ENCODE measurements around the gene RCN2.
A peak's percentile ranks its signal among the peaks of the same experiment; 100 is the strongest.

Gene RCN2

GRCh38 chr15:76999996-77000395, 68.4 kb downstream of the RCN2 start:
- no peaks in the 10 kb centered on the region for H3K9me3 ChIP-seq
- H3K36me3 ChIP-seq: no peaks in the 10 kb centered on the region
- no peaks in the 10 kb centered on the region for H3K27me3 ChIP-seq
- peaks cover 35% of the 10 kb centered on the region for H3K4me1 ChIP-seq
- H3K4me3 ChIP-seq (ENCODE audit: low read depth, low read length): no peak overlapping the region
- TF ChIP-seq, protein P1, sequence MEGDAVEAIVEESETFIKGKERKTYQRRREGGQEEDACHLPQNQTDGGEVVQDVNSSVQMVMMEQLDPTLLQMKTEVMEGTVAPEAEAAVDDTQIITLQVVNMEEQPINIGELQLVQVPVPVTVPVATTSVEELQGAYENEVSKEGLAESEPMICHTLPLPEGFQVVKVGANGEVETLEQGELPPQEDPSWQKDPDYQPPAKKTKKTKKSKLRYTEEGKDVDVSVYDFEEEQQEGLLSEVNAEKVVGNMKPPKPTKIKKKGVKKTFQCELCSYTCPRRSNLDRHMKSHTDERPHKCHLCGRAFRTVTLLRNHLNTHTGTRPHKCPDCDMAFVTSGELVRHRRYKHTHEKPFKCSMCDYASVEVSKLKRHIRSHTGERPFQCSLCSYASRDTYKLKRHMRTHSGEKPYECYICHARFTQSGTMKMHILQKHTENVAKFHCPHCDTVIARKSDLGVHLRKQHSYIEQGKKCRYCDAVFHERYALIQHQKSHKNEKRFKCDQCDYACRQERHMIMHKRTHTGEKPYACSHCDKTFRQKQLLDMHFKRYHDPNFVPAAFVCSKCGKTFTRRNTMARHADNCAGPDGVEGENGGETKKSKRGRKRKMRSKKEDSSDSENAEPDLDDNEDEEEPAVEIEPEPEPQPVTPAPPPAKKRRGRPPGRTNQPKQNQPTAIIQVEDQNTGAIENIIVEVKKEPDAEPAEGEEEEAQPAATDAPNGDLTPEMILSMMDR (IDR thresholded peaks at IDR 0.05; ENCODE audit: low read depth, low read length): no peak
- no peak for DNase-seq

DNA sequence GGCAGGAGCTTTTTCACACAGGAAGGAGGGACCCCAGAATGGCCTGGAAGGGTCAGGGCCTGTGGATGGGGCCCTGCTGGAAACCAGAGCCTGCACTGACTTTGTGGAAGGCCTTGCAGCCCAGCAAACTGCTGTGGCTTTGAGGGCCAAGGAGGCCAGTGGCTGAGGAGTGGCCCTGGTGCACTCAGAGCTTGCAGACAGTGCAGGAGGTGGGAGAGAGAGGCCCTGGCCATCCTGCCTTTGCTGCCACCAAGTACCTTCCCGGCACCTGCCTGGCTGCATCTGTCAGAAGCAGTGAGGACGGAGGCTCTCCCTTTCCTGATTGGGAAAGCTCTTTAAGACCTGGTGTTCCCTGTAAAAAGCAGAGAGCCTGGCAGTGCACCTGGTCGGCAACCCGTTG, 69.8 kb downstream of the RCN2 start:
- TF ChIP-seq, protein P1 (IDR thresholded peaks at IDR 0.05; ENCODE audit: low read depth, low read length): no peak
- no peaks in the 10 kb centered on the region for H3K36me3 ChIP-seq
- no peak for DNase-seq
- H3K4me3 ChIP-seq (ENCODE audit: low read depth, low read length): no peak overlapping the region
- no peaks in the 10 kb centered on the region for H3K27me3 ChIP-seq
- peaks cover 26% of the 10 kb centered on the region for H3K4me1 ChIP-seq
- H3K9me3 ChIP-seq: no peaks in the 10 kb centered on the region

DNA sequence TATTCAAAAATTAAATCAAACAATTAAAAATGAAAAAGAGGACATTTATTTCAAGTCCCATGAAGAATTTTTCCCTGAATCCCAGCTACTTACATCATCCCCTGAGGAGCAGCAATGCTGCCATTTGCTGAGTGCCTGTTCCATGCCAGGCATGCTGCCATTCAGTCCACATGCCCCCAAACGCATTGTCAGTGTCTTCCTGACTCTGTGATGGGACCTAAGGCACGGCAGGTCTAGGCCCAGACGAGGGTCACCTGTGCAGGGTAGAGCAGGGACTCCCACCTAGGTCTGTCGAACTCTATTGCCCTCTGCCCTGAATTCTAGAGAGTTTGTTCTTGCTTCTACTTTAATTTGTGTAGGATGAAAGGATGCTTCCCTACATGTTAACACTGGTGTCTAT, 70.4 kb downstream of the RCN2 start:
- no peak for DNase-seq
- H3K9me3 ChIP-seq: no peaks in the 10 kb centered on the region
- H3K36me3 ChIP-seq: no peaks in the 10 kb centered on the region
- H3K4me1 ChIP-seq: peaks cover 20% of the 10 kb centered on the region
- H3K4me3 ChIP-seq (ENCODE audit: low read depth, low read length): no peak overlapping the region
- H3K27me3 ChIP-seq: no peaks in the 10 kb centered on the region
- TF ChIP-seq, protein P1 (IDR thresholded peaks at IDR 0.05; ENCODE audit: low read depth, low read length): no peak

- H3K4me3 ChIP-seq (ENCODE audit: low read depth, low read length): no peak overlapping the region
- no peak for DNase-seq
- TF ChIP-seq, protein P1 (IDR thresholded peaks at IDR 0.05; ENCODE audit: low read depth, low read length): no peak
- no peaks in the 10 kb centered on the region for H3K9me3 ChIP-seq
- peaks cover 16% of the 10 kb centered on the region for H3K4me1 ChIP-seq
- H3K36me3 ChIP-seq: no peaks in the 10 kb centered on the region
- no peaks in the 10 kb centered on the region for H3K27me3 ChIP-seq
These were observed 70.9 kb downstream of the RCN2 start for GRCh38 chr15:77002436-77002835.

- TF ChIP-seq, protein P1 (IDR thresholded peaks at IDR 0.05; ENCODE audit: low read depth, low read length): no peak
- peaks cover 8% of the 10 kb centered on the region for H3K4me1 ChIP-seq
- DNase-seq: peak; percentile 2
These were observed 71.7 kb downstream of the RCN2 start for GRCh38 chr15:77002954-77003912.

More at GRCh38 chr15:77002954-77003912, 71.7 kb downstream of the RCN2 start:
- H3K27me3 ChIP-seq: no peaks in the 10 kb centered on the region
- H3K4me3 ChIP-seq (ENCODE audit: low read depth, low read length): no peak overlapping the region
- no peaks in the 10 kb centered on the region for H3K9me3 ChIP-seq
- no peaks in the 10 kb centered on the region for H3K36me3 ChIP-seq

Measured in BE2C (cell line).